ENCODE measurements around the gene LRP11.

Gene LRP11

DNA sequence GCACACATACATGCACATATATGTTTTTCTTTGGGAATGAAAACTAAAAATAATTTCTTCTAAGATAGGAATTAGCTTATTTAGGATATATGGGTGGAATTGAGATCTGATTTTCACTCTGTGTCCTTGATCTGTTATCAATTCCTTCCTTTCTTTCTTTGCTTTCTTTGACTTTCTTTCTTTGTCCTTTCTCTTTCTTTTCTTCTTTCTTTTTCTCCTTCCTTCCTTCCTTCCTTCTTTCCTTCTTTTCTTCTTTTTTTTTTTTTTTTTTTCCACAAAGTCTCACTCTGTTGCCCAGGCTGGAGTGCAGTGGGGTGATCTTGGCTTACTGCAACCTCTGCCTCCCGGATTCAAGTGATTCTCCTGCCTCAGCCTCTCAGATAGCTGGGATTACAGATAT is 86.5 kb downstream of the LRP11 start:
- no peak overlapping the region for H3K27ac ChIP-seq (ENCODE audit: low read depth, low read length)
- peaks cover 54% of the 10 kb centered on the region for H3K36me3 ChIP-seq (ENCODE audit: control insufficient read depth, insufficient read depth, low read length)
- no peaks in the 10 kb centered on the region for H3K4me1 ChIP-seq (ENCODE audit: control insufficient read depth, insufficient read depth, low read length)
- no peaks in the 10 kb centered on the region for H3K9me3 ChIP-seq (ENCODE audit: control insufficient read depth, insufficient read depth, low read depth, low read length)
- no peaks in the 10 kb centered on the region for H3K27me3 ChIP-seq (ENCODE audit: control insufficient read depth, insufficient read depth, low read length)
- no peak overlapping the region for H3K4me3 ChIP-seq (ENCODE audit: low read depth, low read length)
- H3K9ac ChIP-seq (ENCODE audit: low read length), result no peak overlapping the region

DNA sequence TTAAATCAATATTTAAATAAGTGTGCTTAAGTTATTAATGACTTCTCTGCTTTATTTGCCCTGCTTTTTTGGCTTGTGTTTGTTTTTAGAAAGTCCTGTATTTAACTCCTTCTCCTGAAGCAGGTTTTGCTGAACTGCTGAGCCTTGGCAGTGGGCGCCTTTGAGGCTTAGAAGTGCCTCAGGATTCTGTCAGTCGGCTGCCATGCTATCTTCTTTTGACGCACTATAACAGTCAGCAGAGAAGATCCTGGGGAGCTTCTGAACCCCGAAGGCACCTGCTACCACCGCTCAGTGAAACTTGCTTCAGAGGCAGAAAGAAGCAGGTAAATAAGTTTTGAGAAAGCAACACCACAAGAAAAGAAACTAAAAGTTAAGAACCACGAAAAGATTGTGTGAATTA is 92.2 kb downstream of the LRP11 start:
- H3K9ac ChIP-seq (ENCODE audit: low read length), result no peak overlapping the region
- H3K36me3 ChIP-seq (ENCODE audit: control insufficient read depth, insufficient read depth, low read length), result peaks cover 46% of the 10 kb centered on the region
- no peaks in the 10 kb centered on the region for H3K9me3 ChIP-seq (ENCODE audit: control insufficient read depth, insufficient read depth, low read depth, low read length)
- no peaks in the 10 kb centered on the region for H3K27me3 ChIP-seq (ENCODE audit: control insufficient read depth, insufficient read depth, low read length)
- no peak overlapping the region for H3K27ac ChIP-seq (ENCODE audit: low read depth, low read length)
- H3K4me3 ChIP-seq (ENCODE audit: low read depth, low read length), result no peak overlapping the region
- H3K4me1 ChIP-seq (ENCODE audit: control insufficient read depth, insufficient read depth, low read length), result no peaks in the 10 kb centered on the region

DNA sequence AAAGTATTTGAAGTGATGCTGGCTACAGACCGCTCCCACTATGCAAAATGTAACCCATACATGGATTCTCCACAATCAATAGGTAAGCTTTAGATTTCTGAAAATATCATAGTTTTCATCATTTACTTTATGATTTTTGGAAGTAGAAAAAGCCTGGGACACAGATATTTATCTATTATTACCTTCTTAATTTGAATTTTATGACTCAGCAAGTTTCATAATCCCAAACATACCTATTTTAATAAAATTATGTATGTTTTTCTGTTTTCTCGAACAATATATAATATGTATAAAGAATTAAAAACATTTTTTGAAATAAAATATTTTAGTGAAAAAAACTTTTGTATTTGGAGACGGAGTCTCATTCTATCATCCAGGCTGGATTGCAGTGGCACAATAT is 93.0 kb downstream of the LRP11 start:
- H3K36me3 ChIP-seq (ENCODE audit: control insufficient read depth, insufficient read depth, low read length), result peaks cover 47% of the 10 kb centered on the region
- no peaks in the 10 kb centered on the region for H3K4me1 ChIP-seq (ENCODE audit: control insufficient read depth, insufficient read depth, low read length)
- H3K9me3 ChIP-seq (ENCODE audit: control insufficient read depth, insufficient read depth, low read depth, low read length), result peaks cover under 1% of the 10 kb centered on the region; the same call in 1 of the 2 replicates
- H3K4me3 ChIP-seq (ENCODE audit: low read depth, low read length), result no peak overlapping the region
- H3K9ac ChIP-seq (ENCODE audit: low read length), result no peak overlapping the region
- H3K27me3 ChIP-seq (ENCODE audit: control insufficient read depth, insufficient read depth, low read length), result no peaks in the 10 kb centered on the region
- H3K27ac ChIP-seq (ENCODE audit: low read depth, low read length), result no peak overlapping the region

DNA sequence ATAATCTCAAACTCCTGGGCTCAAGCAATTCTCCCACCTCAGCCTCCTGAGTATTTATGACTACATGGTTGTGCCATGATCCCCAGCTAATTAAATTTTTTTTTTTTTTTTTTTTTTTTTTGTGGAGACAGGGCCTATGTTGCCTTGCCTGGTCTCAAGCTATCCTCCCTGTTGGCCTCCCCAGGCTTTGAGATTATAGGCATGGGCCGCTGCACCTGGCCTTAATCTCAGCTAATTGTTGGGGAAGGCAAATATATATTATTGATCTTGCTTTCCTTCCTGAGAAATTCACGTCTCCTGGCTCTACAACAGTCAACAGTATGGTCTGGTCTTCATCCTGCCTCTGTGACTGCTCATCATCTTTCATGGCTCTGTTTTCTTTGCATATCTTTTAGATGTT is 94.5 kb downstream of the LRP11 start:
- Histone ChIP-seq H3K4me3 (ENCODE audit: low read depth, low read length) (no peak overlapping the region), H3K27me3 (ENCODE audit: control insufficient read depth, insufficient read depth, low read length) (no peaks in the 10 kb centered on the region), H3K9me3 (ENCODE audit: control insufficient read depth, insufficient read depth, low read depth, low read length) (peaks cover 6% of the 10 kb centered on the region), H3K36me3 (ENCODE audit: control insufficient read depth, insufficient read depth, low read length) (peaks cover 44% of the 10 kb centered on the region), H3K9ac (ENCODE audit: low read length) (no peak overlapping the region), H3K27ac (ENCODE audit: low read depth, low read length) (no peak overlapping the region), H3K4me1 (ENCODE audit: control insufficient read depth, insufficient read depth, low read length) (no peaks in the 10 kb centered on the region)
